Stimulated activated CD4-positive, alpha-beta T cell treated with anti-CD3 and anti-CD28 coated beads, Interleukin-4, amount 100 ng/mL, for 48 hours (primary cell): ENCODE data around the gene RIN1.
"Not testable (repeated sequence)": the region's sequence is repeated elsewhere in the genome, so short reads cannot be mapped to it uniquely, and the experiment has no call there.

Experiments used
- DNase-seq, 2 donors: peaks; one replicate each; pipeline ENCODE4 v3.0.0-alpha.2; 2020; ENCODE audit warnings: low read depth in 2 of 2

Gene RIN1

GRCh38 chr11:66334605-66335442 lies 1.4 kb downstream of the RIN1 start:
- no peak for DNase-seq

GRCh38 chr11:66333896-66334604 lies 2.2 kb downstream of the RIN1 start:
- no peak for DNase-seq

- no peak for DNase-seq
These were observed 2.9 kb downstream of the RIN1 start for GRCh38 chr11:66333220-66333877.

GRCh38 chr11:66332371-66333219 lies 3.6 kb downstream of the RIN1 start:
- no peak for DNase-seq

GRCh38 chr11:66331542-66332370 lies 4.5 kb downstream of the RIN1 start:
- DNase-seq: no peak

GRCh38 chr11:66330931-66331330 lies 5.3 kb downstream of the RIN1 start:
- DNase-seq: no peak

GRCh38 chr11:66329165-66329673 lies 7.0 kb downstream of the RIN1 start:
- no peak for DNase-seq

- DNase-seq: peak; percentile 78
These were observed 7.7 kb downstream of the RIN1 start for GRCh38 chr11:66328302-66329144.

GRCh38 chr11:66328031-66328301 lies 8.3 kb downstream of the RIN1 start:
- no peak for DNase-seq

GRCh38 chr11:66327171-66328030 lies 8.8 kb downstream of the RIN1 start:
- DNase-seq: no peak

- no peak for DNase-seq
These were observed 9.7 kb downstream of the RIN1 start for GRCh38 chr11:66326261-66327111.

GRCh38 chr11:66325263-66325671 lies 11.0 kb downstream of the RIN1 start:
- DNase-seq: no peak

GRCh38 chr11:66324664-66325063 lies 11.6 kb downstream of the RIN1 start:
- no peak for DNase-seq

- no peak for DNase-seq
These were observed 12.6 kb downstream of the RIN1 start for GRCh38 chr11:66323684-66324083.

- no peak for DNase-seq
These were observed 13.4 kb downstream of the RIN1 start for GRCh38 chr11:66322732-66323427.

- DNase-seq: no peak
These were observed 14.6 kb downstream of the RIN1 start for GRCh38 chr11:66321606-66322005.

- not testable (repeated sequence) for DNase-seq
These were observed 15.5 kb downstream of the RIN1 start for GRCh38 chr11:66320748-66321147.
